ENCODE results near the gene CCNY. TPM values are rescaled to one million over a fixed set of nuclear protein-coding genes. Genes with fewer than 3 reads are reported as not detected.

The CCNY gene
- total and polyA plus RNA-seq, 2 experiments from 2014 or later = 51.5 to 55.8 TPM

GRCh38 chr10:35446439-35446838 lies 110.1 kb downstream of the CCNY start:
- TF ChIP-seq EZH2phosphoT487 (IDR thresholded peaks at IDR 0.05; ENCODE audit: low read depth, severe bottlenecking, unreplicated experiment) (no peak), EZH2 (IDR thresholded peaks at IDR 0.05; ENCODE audit: borderline replicate concordance) (no peak), CTCF (IDR thresholded peaks at IDR 0.05; ENCODE audit: poor library complexity) (no peak)
- Histone ChIP-seq H3K9me3 (ENCODE audit: low read depth) (no peaks in the 10 kb centered on the region), H3K4me1 (ENCODE audit: insufficient read depth) (peaks cover 29% of the 10 kb centered on the region), H3K27me3 (no peaks in the 10 kb centered on the region), H4K20me1 (ENCODE audit: insufficient read depth, poor library complexity, severe bottlenecking) (peaks cover 42% of the 10 kb centered on the region), H3K36me3 (replicated peaks; ENCODE audit: insufficient read depth, low read depth) (no peaks in the 10 kb centered on the region), H3K9me2 (replicated peaks; ENCODE audit: insufficient read depth) (no peaks in the 10 kb centered on the region), H2AFZ (no peak overlapping the region), H3K79me2 (peaks cover 98% of the 10 kb centered on the region), H3K27ac (no peak overlapping the region), H3K4me2 (no peak overlapping the region), H3K4me3 (no peak overlapping the region)
- no peak for DNase-seq (ENCODE audit: low spot score)
- WGBS (ENCODE audit: low lambda C conversion rate, missing lambda C conversion rate) = 100% methylated on average over 2 of the region's 2 CpGs

GRCh38 chr10:35447693-35448407 lies 111.5 kb downstream of the CCNY start:
- Histone ChIP-seq H2AFZ (no peak overlapping the region), H3K27ac (peak overlapping the region; percentile 62), H3K4me2 (peak overlapping the region; percentile 60), H3K4me1 (ENCODE audit: insufficient read depth) (peaks cover 38% of the 10 kb centered on the region), H3K9me2 (replicated peaks; ENCODE audit: insufficient read depth) (no peaks in the 10 kb centered on the region), H3K79me2 (peaks cover 92% of the 10 kb centered on the region), H3K27me3 (no peaks in the 10 kb centered on the region), H3K4me3 (no peak overlapping the region), H4K20me1 (ENCODE audit: insufficient read depth, poor library complexity, severe bottlenecking) (peaks cover 46% of the 10 kb centered on the region), H3K9me3 (ENCODE audit: low read depth) (no peaks in the 10 kb centered on the region), H3K36me3 (replicated peaks; ENCODE audit: insufficient read depth, low read depth) (no peaks in the 10 kb centered on the region)
- WGBS (ENCODE audit: low lambda C conversion rate, missing lambda C conversion rate) = 43% methylated on average over 14 of the region's 14 CpGs
- TF ChIP-seq EZH2 (IDR thresholded peaks at IDR 0.05; ENCODE audit: borderline replicate concordance) = no peak
- TF ChIP-seq CTCF (IDR thresholded peaks at IDR 0.05; ENCODE audit: poor library complexity) = no peak
- no peak for TF ChIP-seq EZH2phosphoT487 (IDR thresholded peaks at IDR 0.05; ENCODE audit: low read depth, severe bottlenecking, unreplicated experiment)
- no peak for DNase-seq (ENCODE audit: low spot score)

GRCh38 chr10:35448687-35449662 lies 112.7 kb downstream of the CCNY start:
- 82% methylated on average over 11 of the region's 11 CpGs for WGBS (ENCODE audit: low lambda C conversion rate, missing lambda C conversion rate)
- peak overlapping the region; percentile 62 for H3K27ac ChIP-seq
- no peak overlapping the region for H3K4me3 ChIP-seq
- H3K4me2 ChIP-seq = no peak overlapping the region
- no peak for DNase-seq (ENCODE audit: low spot score)
- peaks cover 90% of the 10 kb centered on the region for H3K79me2 ChIP-seq
- no peaks in the 10 kb centered on the region for H3K36me3 ChIP-seq (replicated peaks; ENCODE audit: insufficient read depth, low read depth)
- peaks cover 38% of the 10 kb centered on the region for H3K4me1 ChIP-seq (ENCODE audit: insufficient read depth)
- no peaks in the 10 kb centered on the region for H3K27me3 ChIP-seq
- H3K9me3 ChIP-seq (ENCODE audit: low read depth) = no peaks in the 10 kb centered on the region
- no peaks in the 10 kb centered on the region for H3K9me2 ChIP-seq (replicated peaks; ENCODE audit: insufficient read depth)
- H2AFZ ChIP-seq = no peak overlapping the region
- TF ChIP-seq EZH2phosphoT487 (IDR thresholded peaks at IDR 0.05; ENCODE audit: low read depth, severe bottlenecking, unreplicated experiment) = no peak
- no peak for TF ChIP-seq CTCF (IDR thresholded peaks at IDR 0.05; ENCODE audit: poor library complexity)
- no peak for TF ChIP-seq EZH2 (IDR thresholded peaks at IDR 0.05; ENCODE audit: borderline replicate concordance)
- H4K20me1 ChIP-seq (ENCODE audit: insufficient read depth, poor library complexity, severe bottlenecking) = peaks cover 44% of the 10 kb centered on the region

Measured in hepatocyte (in vitro differentiated cells).